GM19395 (cell line): ENCODE results near the gene UBE2U.
"Not testable (repeated sequence)": the region's sequence is repeated elsewhere in the genome, so short reads cannot be mapped to it uniquely, and the experiment has no call there.

Experiments
- ATAC-seq: cut with Tn5 transposase; IDR thresholded peaks from one replicate; pipeline ENCODE4 v1.9.1; 2021; ENCODE audit warnings: mild to moderate bottlenecking, moderate library complexity; ENCODE audit not compliant: unreplicated experiment

Gene UBE2U

DNA sequence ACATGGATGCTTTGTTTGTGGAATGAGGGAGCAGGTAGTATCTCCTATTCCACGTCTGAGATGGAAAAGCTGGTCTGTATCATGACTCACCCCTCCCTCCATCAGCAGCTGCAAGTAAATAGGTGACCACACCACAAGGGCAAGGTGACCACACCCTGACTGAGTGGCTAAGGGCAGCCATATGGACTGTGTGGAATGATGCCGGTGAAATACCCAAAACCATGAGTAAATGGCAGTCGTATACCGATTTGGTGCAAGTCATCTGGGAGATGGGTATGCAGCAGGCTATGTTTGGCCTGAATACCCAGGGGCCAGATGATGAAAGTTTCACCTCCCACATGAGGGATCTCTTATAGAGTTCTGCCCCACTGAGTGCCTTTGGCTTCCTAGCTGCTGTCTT, 15.8 kb upstream of the UBE2U start:
- ATAC-seq: no peak

DNA sequence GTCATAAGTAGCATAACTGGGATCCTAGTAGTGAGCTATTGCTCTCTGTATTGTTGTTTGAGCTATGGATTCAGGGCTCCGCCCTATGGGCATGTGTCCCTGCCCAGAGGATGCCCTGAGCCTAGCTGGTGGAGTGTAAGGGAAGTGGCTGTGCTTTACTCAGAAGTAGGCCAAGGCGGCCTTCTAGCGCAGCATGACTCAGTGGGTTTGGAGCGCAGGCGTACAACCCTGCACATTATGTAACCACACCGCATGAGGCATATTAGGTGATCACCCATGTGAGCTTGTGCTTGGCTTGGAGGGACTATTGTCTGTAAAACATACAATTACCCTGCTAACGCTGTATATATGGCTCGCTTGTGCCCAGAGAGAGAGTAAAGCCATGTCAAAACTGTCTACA, 11.1 kb upstream of the UBE2U start:
- no peak for ATAC-seq

DNA sequence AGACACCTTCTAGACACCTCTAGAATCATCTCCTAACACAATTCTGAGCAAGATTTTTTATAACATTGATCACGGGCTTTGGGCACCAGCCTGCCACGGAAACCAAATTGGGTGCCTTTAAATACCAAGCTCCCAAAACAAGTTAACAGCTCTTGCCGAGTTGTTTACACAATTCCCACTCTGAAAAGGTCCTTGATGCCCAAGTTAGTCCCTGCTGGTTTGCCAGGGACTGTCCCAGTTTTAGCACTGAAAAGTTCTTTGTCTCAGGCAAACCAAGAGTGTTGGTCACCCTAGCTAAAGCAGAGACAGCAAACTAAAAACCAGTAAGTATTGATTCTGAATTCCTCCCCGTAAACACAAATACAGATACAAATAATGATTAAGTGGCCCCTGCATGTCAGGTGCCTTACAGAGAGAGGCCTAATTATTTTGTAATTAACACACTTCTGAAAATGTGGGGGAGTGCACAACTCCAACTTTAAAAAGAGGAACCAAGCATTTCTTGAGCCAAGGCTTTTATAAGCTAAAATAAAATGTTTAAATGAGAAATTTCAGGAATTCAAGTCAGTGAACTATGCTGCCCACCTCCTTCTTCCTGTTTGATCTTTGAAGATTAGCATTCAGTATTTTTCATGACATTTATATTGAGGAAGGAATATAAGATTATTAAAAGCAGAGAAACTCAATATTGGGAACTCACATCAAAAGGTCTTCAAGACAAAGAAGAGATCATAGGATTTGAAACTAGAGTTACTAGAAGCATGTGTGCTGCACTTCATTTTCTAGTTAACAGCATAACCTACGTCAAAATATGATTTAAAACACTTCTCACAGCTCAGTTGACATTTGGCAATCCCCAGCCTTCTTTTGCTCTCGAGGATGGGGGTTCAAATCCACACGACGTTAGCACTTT, 9.0 kb upstream of the UBE2U start:
- ATAC-seq: no peak

DNA sequence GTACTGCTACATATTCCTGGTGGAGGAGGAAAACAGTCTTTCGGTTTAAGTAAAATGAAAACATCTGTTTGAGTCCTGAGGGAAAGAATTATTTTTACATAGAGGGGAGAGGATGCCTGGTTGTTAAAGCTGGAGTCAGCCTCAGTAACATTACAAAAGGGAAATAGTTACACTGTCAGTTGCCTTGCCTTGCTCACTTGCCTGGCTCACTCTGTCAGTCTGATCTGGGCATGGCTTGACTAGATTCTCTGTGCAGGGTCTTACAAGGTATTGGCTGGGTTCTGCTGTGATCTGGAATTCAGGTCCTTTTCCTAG, 8.4 kb upstream of the UBE2U start:
- no peak for ATAC-seq

GRCh38 chr1:64196074-64196870, 7.2 kb upstream of the UBE2U start:
- no peak for ATAC-seq

DNA sequence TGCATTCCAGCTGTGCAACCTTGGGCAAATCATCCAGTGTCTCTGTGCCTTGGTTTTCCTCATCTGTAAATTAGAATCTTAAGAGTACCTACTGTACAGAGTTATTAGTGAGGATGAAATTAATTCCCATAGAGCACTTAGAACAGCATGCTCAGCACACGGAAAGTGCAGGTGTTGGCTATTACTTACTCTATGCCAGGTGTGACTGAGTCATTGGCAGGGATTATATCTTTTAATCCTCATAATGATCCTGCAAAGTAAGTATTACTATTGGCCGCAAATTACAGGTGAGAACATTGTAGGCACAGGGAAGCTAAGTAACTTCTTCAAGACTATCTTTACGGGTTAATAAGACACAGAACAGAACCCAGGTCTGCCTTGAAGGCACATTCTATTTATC, 6.3 kb upstream of the UBE2U start:
- no peak for ATAC-seq

GRCh38 chr1:64199154-64199553, 4.3 kb upstream of the UBE2U start:
- no peak for ATAC-seq

DNA sequence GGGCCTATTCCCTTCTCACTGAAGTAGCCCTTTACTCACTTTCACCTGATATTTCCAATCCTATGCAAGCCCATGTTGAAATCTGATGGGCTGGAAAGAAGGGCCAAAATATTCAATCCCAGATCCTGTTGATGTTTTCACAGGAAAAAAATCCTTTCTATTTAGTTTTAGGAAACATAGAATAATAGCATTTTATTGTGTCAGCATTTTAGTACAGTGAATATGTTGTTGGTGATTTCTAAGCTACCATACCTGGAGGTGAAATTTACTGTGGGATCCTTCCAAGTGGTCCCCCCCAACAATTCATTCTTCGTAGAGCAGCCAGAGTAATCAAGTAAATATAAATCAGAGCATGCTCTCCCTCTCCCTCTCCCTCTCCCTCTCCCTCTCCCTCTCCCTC, 3.4 kb upstream of the UBE2U start:
- no peak for ATAC-seq

GRCh38 chr1:64209221-64209620, 5.8 kb downstream of the UBE2U start:
- no peak for ATAC-seq

DNA sequence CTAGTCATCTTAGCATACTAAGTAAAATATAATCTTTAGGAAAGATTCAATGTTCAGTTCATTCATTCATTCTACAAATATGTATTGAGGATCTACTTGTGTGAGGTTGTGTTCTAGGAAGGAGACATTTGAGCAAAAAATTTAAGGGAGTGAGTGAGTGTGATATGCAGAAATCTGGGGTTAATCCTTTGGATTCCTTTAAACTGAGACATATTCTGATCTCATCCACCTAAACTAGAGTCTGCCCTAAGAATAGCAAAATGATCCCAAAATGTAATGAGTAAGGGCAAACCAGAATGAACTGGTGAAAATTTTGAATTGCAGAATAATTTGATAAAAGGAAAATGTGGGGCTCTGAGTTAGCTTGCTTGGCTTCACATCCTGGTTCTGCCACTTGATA, 8.6 kb downstream of the UBE2U start:
- no peak for ATAC-seq

DNA sequence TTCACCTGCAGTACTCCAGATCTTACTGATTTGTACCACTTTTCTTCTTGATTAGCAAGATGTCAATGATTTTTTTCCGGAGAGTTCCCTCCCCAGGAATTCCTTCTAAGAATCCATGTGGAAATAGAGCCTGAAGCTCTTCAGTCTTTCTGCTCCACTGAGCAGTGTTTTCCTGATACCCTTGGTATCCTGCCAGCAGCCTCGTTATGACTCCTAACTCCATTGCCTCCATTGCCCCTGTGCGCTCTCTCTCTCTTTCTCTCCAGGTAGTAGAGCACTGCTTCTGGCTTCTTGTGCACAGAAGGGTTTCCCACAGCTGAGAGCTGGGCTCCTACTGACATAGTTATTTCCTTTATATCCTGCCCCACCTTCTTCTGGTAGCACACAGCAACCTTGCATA, 12.2 kb downstream of the UBE2U start:
- ATAC-seq: no peak

- ATAC-seq: no peak
Measured at GRCh38 chr1:64220241-64220640, 16.8 kb downstream of the UBE2U start.

DNA sequence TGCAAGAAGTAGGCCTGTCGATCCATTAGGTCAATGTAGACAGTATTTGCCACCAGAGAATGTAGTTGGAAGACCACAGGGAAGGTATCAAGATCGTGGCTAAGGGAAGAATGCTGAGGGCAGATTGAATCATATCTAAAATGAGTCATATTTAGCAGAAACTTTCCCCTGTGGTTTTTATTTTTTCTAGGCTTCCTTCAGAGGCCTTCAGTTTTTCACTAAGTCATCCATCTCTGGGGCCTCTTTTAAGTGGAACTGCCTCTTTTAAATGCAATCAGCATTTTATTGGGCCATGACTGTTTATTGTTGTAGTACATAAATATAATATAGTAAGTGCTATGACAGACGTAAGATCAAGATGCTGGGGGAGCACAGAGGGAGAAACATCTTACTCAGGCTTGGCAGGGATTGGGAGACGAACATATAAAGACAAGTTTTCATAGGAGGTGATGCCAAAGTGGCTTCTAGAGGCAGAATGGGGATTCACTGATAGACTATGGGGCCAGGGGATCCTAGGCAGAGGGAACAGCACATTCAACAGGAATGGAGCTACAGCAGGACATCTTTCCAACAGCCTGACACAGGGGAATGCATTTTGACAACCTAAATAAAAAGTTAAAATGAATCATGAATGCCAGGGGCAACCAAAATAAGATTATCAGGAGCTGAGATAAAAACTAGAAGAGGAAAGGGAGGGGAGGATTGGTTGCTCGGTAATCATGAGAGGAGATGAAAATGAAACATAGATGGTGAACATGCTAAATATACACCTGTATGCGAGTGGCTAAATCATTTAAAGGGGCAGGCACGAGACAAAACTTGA, 20.1 kb downstream of the UBE2U start:
- ATAC-seq: peak; percentile 82

GRCh38 chr1:64224236-64224635, 20.8 kb downstream of the UBE2U start:
- ATAC-seq: not testable (repeated sequence)

- ATAC-seq: no peak
Measured at GRCh38 chr1:64228167-64228957, 24.9 kb downstream of the UBE2U start.

DNA sequence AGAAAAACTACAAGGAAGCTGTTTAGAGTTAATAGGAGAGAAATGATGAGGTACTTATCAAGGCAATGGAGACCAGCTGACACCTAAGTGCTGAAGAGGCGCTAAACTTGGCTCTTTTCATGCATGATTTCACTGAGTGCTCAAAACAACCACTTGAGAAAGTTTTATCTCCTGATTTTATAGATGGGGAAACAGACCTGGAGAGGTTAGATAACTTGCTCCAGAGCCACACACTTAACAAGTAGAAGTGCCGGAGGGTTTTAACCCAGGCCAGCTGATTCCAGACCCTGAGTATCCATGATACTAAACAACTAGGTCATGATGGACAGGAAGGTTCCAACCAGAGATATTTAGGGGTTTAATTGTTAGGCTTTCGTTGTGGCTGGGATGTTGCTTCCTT, 25.9 kb downstream of the UBE2U start:
- ATAC-seq: no peak

DNA sequence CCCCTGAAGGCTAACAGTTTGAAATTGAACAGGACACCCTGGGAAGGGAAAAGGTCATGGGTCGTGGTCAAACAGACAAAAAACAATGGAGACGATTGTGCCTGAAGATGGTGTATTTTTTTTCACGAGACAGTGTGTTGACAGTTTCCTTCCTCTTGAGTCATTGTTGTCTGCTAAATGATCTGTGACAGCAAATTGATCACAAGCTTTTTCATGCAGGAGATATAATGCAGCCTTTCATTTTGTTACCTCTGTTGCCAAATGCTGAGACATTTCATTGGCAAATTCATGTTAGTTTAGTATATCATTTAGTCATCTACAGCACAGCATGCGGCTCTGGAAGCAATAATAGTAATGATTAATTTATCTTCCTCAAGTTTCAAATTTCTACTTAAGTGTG, 27.7 kb downstream of the UBE2U start:
- ATAC-seq: no peak

DNA sequence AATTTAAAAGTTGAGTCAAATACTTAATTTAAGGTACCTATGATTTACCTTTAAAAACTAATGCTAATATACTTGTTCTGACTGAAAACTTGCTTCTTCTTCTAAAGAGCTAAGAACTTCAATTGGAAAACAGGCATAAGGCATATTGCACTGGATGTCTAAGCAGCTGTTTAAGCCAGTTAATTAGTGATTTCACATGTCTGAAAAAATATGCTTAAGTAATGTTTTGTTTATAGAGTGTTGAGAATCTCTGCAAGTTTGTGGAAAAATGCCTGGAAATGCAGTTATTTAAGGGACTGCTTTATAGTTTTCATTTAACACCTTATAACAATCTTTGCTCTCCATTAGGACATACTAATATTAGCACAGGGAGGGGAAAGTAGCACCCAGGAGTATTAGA, 28.2 kb downstream of the UBE2U start:
- no peak for ATAC-seq

DNA sequence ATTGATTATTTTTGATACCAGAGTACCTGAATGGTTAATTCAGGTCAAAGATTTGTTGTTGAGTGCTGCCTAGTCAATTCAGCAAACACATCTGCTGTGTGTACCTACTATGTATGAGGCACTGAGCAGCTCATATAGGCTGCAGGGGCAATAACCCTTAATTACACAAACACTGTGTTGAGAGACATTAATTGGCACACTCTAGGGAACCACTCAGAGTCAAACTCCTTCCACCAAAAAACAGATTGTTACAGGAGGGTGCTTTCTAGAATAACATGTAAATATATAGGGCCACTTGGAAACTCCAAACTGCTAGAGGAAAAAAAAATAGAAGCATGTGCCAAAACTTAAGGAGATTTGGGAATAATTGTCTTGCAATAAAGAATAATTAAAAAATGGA, 31.3 kb downstream of the UBE2U start:
- no peak for ATAC-seq

- ATAC-seq: no peak
Measured at GRCh38 chr1:64235181-64235580, 31.8 kb downstream of the UBE2U start.

GRCh38 chr1:64235910-64236309, 32.5 kb downstream of the UBE2U start:
- no peak for ATAC-seq
